OCI-LY7 (cell line): ENCODE measurements around the gene SYN1. TPM values are rescaled to one million over a fixed set of nuclear protein-coding genes. Genes with fewer than 3 reads are reported as not detected.

Experiments used
- BruUV-seq: library from RNA; stranded (reverse); fragments of 400-500 nt; replicated peaks from 2 replicates; lab custom pipeline; 2021; lab: Mats Ljungman, UMichigan
- CTCF ChIA-PET: fragments of 300-600 bp; sonication (Branson Sonifier 250); formaldehyde crosslinking; loops from one replicate; lab custom pipeline; 2022; ENCODE audit warnings: antibody characterized with exemption; ENCODE audit not compliant: unreplicated experiment; lab: Charles Lee
- POLR2A ChIA-PET: fragments of 300-600 bp; sonication (Branson Sonifier 250); formaldehyde crosslinking; loops from one replicate; lab custom pipeline; 2022; ENCODE audit warnings: antibody characterized with exemption; lab: Charles Lee
- DNase-seq: peaks from one replicate; pipeline ENCODE4 v3.0.0-alpha.2; 2015; ENCODE audit warnings: low spot score
- H2AFZ ChIP-seq: fragments of 200-600 bp; sonication (generic), shearing (Covaris generic); 2 replicates; pipeline ENCODE4 v1.6.1; 2014; ENCODE audit warnings: mild to moderate bottlenecking, antibody characterized with exemption, low read length, moderate library complexity
- H3K27ac ChIP-seq: fragments of 200-600 bp; sonication (generic); 2 replicates; pipeline ENCODE4 v1.5.1; 2014; ENCODE audit warnings: mixed run types, low read depth, mild to moderate bottlenecking, moderate library complexity, low read length, inconsistent platforms; ENCODE audit not compliant: poor library complexity, severe bottlenecking
- H3K36me3 ChIP-seq: fragments of 200-600 bp; sonication (generic); 2 replicates; pipeline ENCODE4 v1.6.1; 2014; ENCODE audit warnings: mild to moderate bottlenecking, antibody characterized with exemption, low read length, moderate library complexity, mixed read lengths; ENCODE audit not compliant: insufficient read depth
- H3K4me1 ChIP-seq: fragments of 200-600 bp; sonication (generic); 2 replicates; pipeline ENCODE4 v1.5.1; 2014; ENCODE audit warnings: mild to moderate bottlenecking, low read length; ENCODE audit not compliant: insufficient read depth, poor library complexity, severe bottlenecking
- H3K4me2 ChIP-seq: fragments of 200-600 bp; sonication (generic); 2 replicates; pipeline ENCODE4 v1.6.1; 2014; ENCODE audit warnings: mild to moderate bottlenecking, low read length
- H3K4me3 ChIP-seq: fragments of 200-600 bp; sonication (generic); 2 replicates; pipeline ENCODE4 v1.5.1; 2014; ENCODE audit warnings: mild to moderate bottlenecking, low read depth, low read length; ENCODE audit not compliant: poor library complexity, severe bottlenecking
- H3K79me2 ChIP-seq: fragments of 200-600 bp; sonication (generic); 2 replicates; pipeline ENCODE4 v1.6.1; 2016; ENCODE audit warnings: low read depth, mild to moderate bottlenecking, low read length, moderate library complexity, mixed read lengths; ENCODE audit not compliant: insufficient read depth
- H3K9me2 ChIP-seq: fragments of 200-600 bp; sonication (generic); 2 replicates; pipeline ENCODE4 v1.6.1; 2016; ENCODE audit warnings: mild to moderate bottlenecking, low read length, mixed read lengths; ENCODE audit not compliant: insufficient read depth
- H3K9me3 ChIP-seq: fragments of 200-600 bp; sonication (generic); 2 replicates; pipeline ENCODE4 v1.6.1; 2014; ENCODE audit warnings: mild to moderate bottlenecking, mixed run types, low read length, mixed read lengths
- H4K20me1 ChIP-seq: fragments of 200-600 bp; sonication (generic); 2 replicates; pipeline ENCODE4 v1.6.1; 2014; ENCODE audit warnings: mild to moderate bottlenecking, antibody characterized with exemption, low read length, moderate library complexity, mixed read lengths; ENCODE audit not compliant: insufficient read depth
- EZH2phosphoT487 ChIP-seq: fragments of 200-600 bp; sonication (generic); IDR thresholded peaks from 2 replicates; pipeline ENCODE4 v1.6.1; 2018; ENCODE audit warnings: low read depth, borderline replicate concordance, mild to moderate bottlenecking, mixed run types, antibody characterized with exemption, low read length, moderate library complexity, mixed read lengths
- intact Hi-C: fragments of 100-400 bp; cut with micrococcal nuclease; formaldehyde crosslinking; loops from one replicate; pipeline ENCODE4 v1.10.0; 2022; ENCODE audit not compliant: unreplicated experiment
- total RNA-seq, 2 experiments: library from RNA; depleted of rRNA in 1 of 2; stranded (reverse); fragments of >200 nt in 1 of 2; shearing (Covaris generic) in 1 of 2; gene quantifications; 2 replicates each; pipeline ENCODE4 v1.2.3, GENCODE V29; 2014 to 2022
- TF ChIP-seq, protein P1 (sequence below): fragments of 200-600 bp; sonication (generic); conservative IDR thresholded peaks from 2 replicates; pipeline ENCODE4 v1.5.1; 2014; ENCODE audit warnings: mild to moderate bottlenecking, antibody characterized with exemption, low read length, moderate library complexity, mixed read lengths

Gene SYN1
- total RNA-seq, 2 experiments from 2014 or later = not detected

- Histone ChIP-seq H3K4me2 (no peak overlapping the region), H3K9me3 (no peaks in the 10 kb centered on the region), H3K9me2 (no peaks in the 10 kb centered on the region), H2AFZ (no peak overlapping the region), H3K79me2 (peaks cover 4% of the 10 kb centered on the region; the same call in 1 of the 2 replicates), H3K36me3 (peaks cover 73% of the 10 kb centered on the region), H3K4me3 (no peak overlapping the region), H4K20me1 (no peaks in the 10 kb centered on the region), H3K4me1 (peaks cover 7% of the 10 kb centered on the region), H3K27ac (no peak overlapping the region)
- TF ChIP-seq EZH2phosphoT487 = no peak
- TF ChIP-seq, protein P1, sequence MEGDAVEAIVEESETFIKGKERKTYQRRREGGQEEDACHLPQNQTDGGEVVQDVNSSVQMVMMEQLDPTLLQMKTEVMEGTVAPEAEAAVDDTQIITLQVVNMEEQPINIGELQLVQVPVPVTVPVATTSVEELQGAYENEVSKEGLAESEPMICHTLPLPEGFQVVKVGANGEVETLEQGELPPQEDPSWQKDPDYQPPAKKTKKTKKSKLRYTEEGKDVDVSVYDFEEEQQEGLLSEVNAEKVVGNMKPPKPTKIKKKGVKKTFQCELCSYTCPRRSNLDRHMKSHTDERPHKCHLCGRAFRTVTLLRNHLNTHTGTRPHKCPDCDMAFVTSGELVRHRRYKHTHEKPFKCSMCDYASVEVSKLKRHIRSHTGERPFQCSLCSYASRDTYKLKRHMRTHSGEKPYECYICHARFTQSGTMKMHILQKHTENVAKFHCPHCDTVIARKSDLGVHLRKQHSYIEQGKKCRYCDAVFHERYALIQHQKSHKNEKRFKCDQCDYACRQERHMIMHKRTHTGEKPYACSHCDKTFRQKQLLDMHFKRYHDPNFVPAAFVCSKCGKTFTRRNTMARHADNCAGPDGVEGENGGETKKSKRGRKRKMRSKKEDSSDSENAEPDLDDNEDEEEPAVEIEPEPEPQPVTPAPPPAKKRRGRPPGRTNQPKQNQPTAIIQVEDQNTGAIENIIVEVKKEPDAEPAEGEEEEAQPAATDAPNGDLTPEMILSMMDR = no peak
- CTCF ChIA-PET = no interaction called here
- intact Hi-C loops = no loop called here
- no TSS peak for BruUV-seq
- POLR2A ChIA-PET = no interaction called here
- DNase-seq = no peak
Measured at GRCh38 chrX:47566841-47567240, 52.8 kb downstream of the SYN1 start.

- intact Hi-C loops = loop anchor here (5.0 kb wide), 3 partner anchors 63 to 88 kb away; partner anchors contain the start of genes CFP and ELK1
- Histone ChIP-seq H2AFZ (no peak overlapping the region), H3K4me3 (no peak overlapping the region), H3K4me1 (peaks cover 16% of the 10 kb centered on the region), H4K20me1 (no peaks in the 10 kb centered on the region), H3K36me3 (peaks cover 61% of the 10 kb centered on the region), H3K9me2 (no peaks in the 10 kb centered on the region), H3K79me2 (peaks cover 15% of the 10 kb centered on the region; the same call in 1 of the 2 replicates), H3K27ac (no peak overlapping the region), H3K9me3 (no peaks in the 10 kb centered on the region), H3K4me2 (no peak overlapping the region)
- ChIA-PET POLR2A (no interaction called here), CTCF (no interaction called here)
- BruUV-seq = no TSS peak
- DNase-seq = no peak
- no peak for TF ChIP-seq EZH2phosphoT487
- TF ChIP-seq, protein P1 = no peak
Measured at GRCh38 chrX:47564438-47565085, 55.1 kb downstream of the SYN1 start.

DNA sequence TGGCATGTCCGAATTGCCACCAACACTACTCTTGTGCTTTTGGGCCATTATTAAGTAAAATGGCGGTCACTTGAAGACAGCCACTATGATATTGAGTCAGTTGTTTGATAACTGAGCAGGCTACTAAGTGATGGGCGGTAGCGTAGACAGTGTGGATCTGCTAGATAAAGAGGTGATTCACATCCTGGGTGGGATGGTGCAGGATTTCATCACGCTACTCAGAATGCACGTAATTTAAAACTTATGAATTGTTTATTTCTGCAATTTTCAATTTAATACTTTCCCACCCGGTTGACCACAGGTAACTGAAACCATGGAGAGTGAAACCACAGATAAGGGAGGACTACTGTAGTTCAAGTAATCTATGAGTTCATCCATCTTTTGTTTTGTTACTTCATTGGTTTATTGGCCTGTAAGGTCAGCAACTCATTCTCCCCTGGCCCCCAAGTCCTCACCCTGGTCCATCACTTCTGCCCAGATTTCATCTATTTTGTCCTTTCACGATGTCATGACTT lies 55.8 kb downstream of the SYN1 start:
- intact Hi-C loops = loop anchor here (2.0 to 5.0 kb wide), 4 partner anchors 63 to 463 kb away; partner anchors contain the start of genes CFP and ELK1
- H3K4me2 ChIP-seq = no peak overlapping the region
- TF ChIP-seq, protein P1 = no peak
- no peak for TF ChIP-seq EZH2phosphoT487

More for the DNA sequence above, 55.8 kb downstream of the SYN1 start:
- H3K9me3 ChIP-seq = no peaks in the 10 kb centered on the region
- POLR2A ChIA-PET = no interaction called here
- no peak overlapping the region for H2AFZ ChIP-seq
- H3K9me2 ChIP-seq = no peaks in the 10 kb centered on the region
- CTCF ChIA-PET = no interaction called here
- H3K27ac ChIP-seq = no peak overlapping the region
- no TSS peak for BruUV-seq
- peaks cover 54% of the 10 kb centered on the region for H3K36me3 ChIP-seq
- DNase-seq = no peak
- H4K20me1 ChIP-seq = no peaks in the 10 kb centered on the region
- peaks cover 15% of the 10 kb centered on the region; the same call in 1 of the 2 replicates for H3K79me2 ChIP-seq
- H3K4me1 ChIP-seq = peaks cover 19% of the 10 kb centered on the region
- no peak overlapping the region for H3K4me3 ChIP-seq
